HG03520 (cell line): ENCODE measurements around the gene ADIPOR2.
"Not testable (repeated sequence)": the region's sequence is repeated elsewhere in the genome, so short reads cannot be mapped to it uniquely, and the experiment has no call there.

Experiments used
- ATAC-seq: cut with Tn5 transposase; IDR thresholded peaks from one replicate; pipeline ENCODE4 v1.9.1; 2021; ENCODE audit warnings: mild to moderate bottlenecking, moderate library complexity; ENCODE audit not compliant: unreplicated experiment

The ADIPOR2 gene

DNA sequence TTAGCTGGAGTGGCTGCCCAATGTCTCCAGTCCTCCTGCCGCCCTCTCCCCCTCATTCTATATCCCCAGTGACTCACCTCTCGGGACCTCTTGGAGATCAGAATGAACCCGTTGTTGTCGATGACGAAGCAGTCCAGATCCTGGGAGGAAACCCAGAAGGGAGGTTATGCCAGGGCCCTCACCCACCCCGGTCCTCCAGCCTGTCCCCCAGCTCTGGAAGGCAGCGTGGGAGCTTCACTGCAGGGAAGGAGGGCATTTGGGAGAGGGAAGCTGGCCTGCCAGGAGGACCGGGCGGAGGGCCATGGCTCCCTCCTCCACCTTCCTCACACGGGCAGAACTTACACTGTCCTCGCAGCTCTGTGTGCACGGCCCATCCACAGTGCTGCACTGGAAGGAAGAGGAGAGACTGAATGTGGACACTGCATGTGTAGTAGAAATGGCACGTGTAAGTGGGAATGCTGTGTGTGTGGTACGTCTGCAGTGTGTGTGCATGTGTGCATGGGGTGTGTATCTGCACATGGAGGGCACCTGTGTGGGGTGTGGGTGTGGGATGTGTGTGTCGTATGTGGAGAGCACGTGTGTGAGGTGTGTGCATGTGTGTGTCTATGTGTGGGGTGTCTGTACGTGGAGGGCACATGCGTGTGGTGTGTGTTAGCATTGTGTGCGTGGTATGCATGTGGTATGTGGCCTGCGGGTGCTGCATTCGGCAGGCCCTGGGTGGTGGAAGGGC, 119.5 kb downstream of the ADIPOR2 start:
- ATAC-seq = no peak

DNA sequence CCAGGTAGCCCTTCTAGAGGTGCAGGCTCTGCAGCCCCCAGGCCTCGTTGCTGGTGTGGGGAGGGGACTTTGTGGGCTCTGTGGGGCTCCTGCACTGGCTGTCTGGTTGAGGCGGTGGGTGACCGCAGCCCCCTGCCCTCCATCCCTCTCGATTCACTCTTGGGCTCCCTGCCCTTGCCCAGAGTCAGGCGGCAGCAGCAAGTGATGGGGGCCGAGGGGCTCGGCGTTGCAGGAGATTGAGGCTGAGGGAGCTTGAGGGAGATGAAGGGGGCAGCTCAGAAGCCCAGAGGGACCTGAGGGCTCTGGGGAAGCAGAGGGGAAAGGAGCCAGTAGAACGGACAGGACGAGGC, 120.0 kb downstream of the ADIPOR2 start:
- no peak for ATAC-seq

GRCh38 chr12:1811281-1811947, 120.5 kb downstream of the ADIPOR2 start:
- ATAC-seq = no peak

GRCh38 chr12:1811948-1812291, 121.0 kb downstream of the ADIPOR2 start:
- ATAC-seq = no peak

- ATAC-seq = no peak
Measured at GRCh38 chr12:1812650-1813302, 121.9 kb downstream of the ADIPOR2 start.

- ATAC-seq = no peak
Measured at GRCh38 chr12:1814266-1814665, 123.4 kb downstream of the ADIPOR2 start.

DNA sequence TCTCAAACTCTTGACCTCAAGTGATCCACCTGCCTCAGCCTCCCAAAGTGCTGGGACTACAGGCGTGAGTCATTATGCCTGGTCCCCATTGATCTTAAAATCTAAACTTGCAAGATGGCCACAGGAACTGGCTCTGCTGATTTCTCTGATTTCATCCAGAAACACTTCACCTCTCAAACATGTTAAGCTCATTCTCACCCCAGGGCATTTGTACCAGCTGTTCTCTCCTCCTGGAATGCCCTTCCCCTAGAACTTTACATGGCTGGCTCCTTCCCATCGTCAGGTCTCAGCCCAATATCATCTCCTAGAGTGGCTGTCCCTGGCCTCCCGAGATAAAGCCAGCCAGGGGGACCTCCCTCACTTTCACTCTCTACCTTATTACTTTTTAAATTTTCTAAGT, 124.2 kb downstream of the ADIPOR2 start:
- no peak for ATAC-seq

GRCh38 chr12:1815814-1816729, 125.2 kb downstream of the ADIPOR2 start:
- ATAC-seq = no peak

- no peak for ATAC-seq
Measured at GRCh38 chr12:1816730-1817348, 126.0 kb downstream of the ADIPOR2 start.

DNA sequence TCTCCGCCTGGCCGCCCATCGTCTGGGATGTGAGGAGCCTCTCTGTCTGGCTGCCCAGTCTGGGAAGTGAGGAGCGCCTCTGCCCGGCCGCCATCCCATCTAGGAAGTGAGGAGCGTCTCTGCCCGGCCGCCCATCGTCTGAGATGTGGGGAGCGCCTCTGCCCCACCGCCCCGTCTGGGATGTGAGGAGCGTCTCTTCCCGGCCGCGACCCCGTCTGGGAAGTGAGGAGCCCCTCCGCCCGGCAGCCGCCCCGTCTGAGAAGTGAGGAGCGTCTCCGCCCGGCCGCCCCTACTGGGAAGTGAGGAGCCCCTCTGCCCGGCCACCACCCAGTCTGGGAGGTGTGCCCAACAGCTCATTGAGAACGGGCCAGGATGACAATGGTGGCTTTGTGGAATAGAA, 127.1 kb downstream of the ADIPOR2 start:
- ATAC-seq = not testable (repeated sequence)

- ATAC-seq = no peak
Measured at GRCh38 chr12:1819050-1819449, 128.2 kb downstream of the ADIPOR2 start.

GRCh38 chr12:1819571-1819970, 128.7 kb downstream of the ADIPOR2 start:
- ATAC-seq = no peak

- no peak for ATAC-seq
Measured at GRCh38 chr12:1820191-1820895, 129.5 kb downstream of the ADIPOR2 start, which contains the start of gene LRTM2. LRTM2 (plus strand) TSS chr12:1820565; CDS start chr12:1828149, 7,584 bp downstream.

DNA sequence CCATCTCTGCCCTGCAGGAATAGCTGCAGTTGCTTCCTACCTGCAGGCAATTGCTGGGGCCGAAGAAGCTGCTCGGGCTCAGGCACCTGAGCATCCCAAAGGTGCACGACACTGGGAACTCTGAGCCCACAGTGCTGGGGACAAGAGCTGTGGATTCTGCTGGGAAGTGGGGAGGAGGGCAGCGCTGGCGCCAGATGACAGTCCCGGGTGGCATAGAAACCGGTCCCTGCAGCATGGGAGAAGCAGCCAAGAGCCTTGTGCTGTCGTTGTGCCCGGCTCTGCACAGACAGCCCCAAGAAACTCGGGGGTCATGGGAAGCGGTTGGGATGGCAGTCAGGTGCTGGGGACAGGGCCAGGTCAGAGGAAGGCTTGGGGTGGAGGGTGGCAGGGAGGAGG, 130.0 kb downstream of the ADIPOR2 start:
- ATAC-seq = no peak

DNA sequence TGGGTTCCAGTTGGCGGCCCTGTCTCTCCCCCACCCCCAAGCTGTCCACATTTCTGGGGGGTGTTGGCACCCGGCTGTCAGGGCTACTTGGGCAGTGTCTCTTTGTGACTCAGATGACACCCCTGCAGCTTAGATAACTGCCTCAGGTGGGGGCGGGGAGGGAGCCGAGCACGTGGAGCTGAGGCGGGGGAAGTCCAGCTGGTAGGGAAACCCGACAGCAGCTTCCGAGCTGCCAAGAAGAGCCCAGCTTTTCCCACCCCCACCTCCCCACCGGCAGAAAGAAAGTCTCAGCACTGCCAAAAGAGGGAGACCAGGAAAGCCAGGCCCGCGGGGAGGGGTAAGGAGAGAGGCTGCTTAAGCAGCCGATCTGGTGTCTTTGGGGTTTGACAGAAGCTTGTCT, 130.9 kb downstream of the ADIPOR2 start:
- ATAC-seq = no peak

DNA sequence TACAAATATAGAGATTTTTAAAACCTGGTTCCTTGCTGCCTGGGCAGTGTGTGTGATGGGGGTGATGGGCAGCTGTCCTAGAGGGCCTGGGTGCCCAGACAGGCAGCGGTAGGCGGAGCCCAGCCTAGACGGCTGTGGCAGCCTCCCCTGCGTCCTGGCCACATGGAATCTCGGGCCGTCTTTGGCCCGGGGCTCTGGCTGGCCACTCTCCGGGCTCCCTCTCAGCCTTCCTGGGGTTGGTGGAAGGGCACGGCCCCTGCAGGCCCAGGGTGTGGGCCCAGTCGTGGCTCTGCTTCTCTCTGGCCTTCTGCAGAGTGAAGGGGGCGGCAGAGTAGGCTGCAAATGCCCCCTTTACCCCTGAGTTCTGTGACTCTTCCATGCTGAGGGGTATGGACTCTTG, 131.8 kb downstream of the ADIPOR2 start:
- no peak for ATAC-seq

DNA sequence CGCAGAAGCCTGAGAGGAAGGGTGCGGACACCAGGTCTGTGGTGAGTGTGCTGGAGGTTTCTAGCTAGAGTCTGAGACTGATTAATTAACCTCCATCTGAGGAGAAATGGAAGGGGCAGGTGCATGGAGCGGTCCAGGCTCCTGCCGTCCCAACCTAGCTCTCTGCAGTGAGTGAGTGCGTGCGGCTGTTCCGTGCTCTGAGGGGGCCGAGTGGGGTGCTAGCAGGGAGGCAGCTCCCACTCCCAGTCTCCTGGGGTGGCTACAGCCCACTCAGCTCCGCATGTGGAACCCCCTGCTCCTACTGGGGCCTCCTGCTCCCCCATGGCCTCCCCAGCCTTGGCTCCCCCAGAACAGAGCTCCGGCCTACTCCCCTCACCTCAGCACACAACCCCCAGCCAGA, 132.4 kb downstream of the ADIPOR2 start:
- no peak for ATAC-seq

DNA sequence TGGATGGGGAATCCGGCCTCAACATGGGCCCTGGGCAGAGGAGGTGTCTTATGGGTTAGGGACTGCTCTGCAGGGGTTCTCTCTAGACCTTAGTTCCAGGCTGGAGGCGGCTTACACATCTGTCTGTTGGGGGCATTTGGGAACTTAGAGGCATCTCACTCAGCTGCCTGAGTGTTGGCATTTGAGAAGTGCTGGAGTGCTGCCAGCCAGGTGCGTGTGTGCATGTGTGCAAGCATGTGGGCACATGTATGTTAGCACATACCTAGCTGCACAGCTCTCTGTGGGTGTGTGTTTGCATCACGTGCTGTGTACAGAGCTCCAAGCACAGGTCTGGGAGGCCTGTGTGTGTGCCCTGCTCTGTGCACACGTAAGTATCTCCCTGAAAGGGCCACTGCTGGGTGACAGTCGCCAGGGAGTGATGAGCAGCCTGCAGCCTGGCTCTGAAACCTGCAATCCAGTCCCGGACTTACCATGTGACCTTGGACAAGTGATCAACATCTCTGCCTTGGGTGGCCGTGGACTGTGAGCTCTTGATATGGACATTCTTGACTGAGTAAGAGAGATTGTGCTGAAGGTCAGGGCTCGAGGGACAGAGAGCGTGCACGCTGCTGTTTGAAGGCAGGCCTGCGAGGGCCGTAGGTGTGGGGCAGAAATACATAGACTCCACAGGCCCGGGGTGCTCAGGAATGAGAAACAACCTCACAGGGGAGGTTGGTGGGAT, 134.7 kb downstream of the ADIPOR2 start:
- no peak for ATAC-seq

DNA sequence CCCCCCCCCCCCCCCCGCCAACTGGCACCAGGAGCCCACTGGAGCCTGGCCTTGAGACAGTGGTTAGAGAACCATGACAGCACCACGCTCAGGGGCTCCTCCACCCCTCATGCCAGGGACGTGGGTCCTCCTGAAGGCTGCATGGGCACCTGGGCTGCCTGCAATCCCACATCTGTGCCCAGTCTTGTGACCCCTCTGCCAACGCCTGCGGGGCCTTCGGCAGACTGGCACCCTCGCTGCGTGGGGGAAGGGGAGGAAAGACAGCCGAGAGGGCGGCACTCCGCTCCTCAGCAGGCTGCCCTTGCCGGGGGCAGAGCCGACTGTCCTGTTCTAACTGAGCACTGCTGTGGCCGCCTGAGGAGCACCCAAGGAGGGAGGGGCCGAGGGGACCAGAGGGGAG, 135.5 kb downstream of the ADIPOR2 start:
- no peak for ATAC-seq
